ENCODE data around the gene CHRNB1. TPM values are rescaled to one million over a fixed set of nuclear protein-coding genes. Genes with fewer than 3 reads are reported as not detected.

CHRNB1 gene
- total and polyA plus RNA-seq, 10 of the 15 experiments (the other 5 are each of a cell fraction or from before 2014, with no cell fraction given) = 5.8 to 14.8 (median 11.3) TPM

- Histone ChIP-seq H3K36me3 (ENCODE audit: control insufficient read depth in 2 of 2, insufficient read depth in 2 of 2, low read length in 1 of 2) (peaks cover 0 to 3% of the 10 kb centered on the region in 2 experiments; a peak in 3 of 4 replicates), H3K79me2 (ENCODE audit: control insufficient read depth, insufficient read depth, low read length) (no peaks in the 10 kb centered on the region), H4K20me1 (ENCODE audit: control insufficient read depth, insufficient read depth) (no peaks in the 10 kb centered on the region), H3K4me2 (ENCODE audit: control insufficient read depth, insufficient read depth) (no peak overlapping the region), H2AFZ (ENCODE audit: control insufficient read depth, low read depth, low read length) (no peak overlapping the region), H3K9ac (ENCODE audit: control insufficient read depth, insufficient read depth, low read length) (no peak overlapping the region), H3K27me3 (replicated peaks in 1 of 2; ENCODE audit: control insufficient read depth in 2 of 2, insufficient read depth in 2 of 2, low read length in 1 of 2) (no peaks in the 10 kb centered on the region), H3K27ac (ENCODE audit: control insufficient read depth, insufficient read depth) (no peak overlapping the region), H3K9me3 (replicated peaks; ENCODE audit: control insufficient read depth, insufficient read depth, low read length) (no peaks in the 10 kb centered on the region), H3K4me3 (no peak overlapping the region), H3K4me1 (ENCODE audit: control insufficient read depth, insufficient read depth, low read length) (no peaks in the 10 kb centered on the region; the same call in 1 of the 2 replicates)
- ChIA-PET SMC1A (ENCODE audit: uncharacterized antibody, unreplicated experiment) (no interaction called here), POLR2A (interaction anchor here (1.0 to 2.4 kb wide), 2 partner anchors 8 to 9 kb away, joined by 3 to 9 read pairs; no protein-coding TSS in a partner anchor), RAD21 (ENCODE audit: unreplicated experiment) (no interaction called here), CTCF (interaction anchor here (1.7 kb wide), 1 partner anchor 8 kb away, joined by 4 read pairs; no protein-coding TSS in a partner anchor)
- intact Hi-C loops (cut with micrococcal nuclease; ENCODE audit: unreplicated experiment) (no loop called here), in situ Hi-C loops (cut with MboI) (no loop called here)
- BruUV-seq (replicated peaks) = no TSS peak
- ATAC-seq = no peak
- 94% methylated on average over 11 of the region's 11 CpGs for WGBS (ENCODE audit: insufficient coverage, insufficient replicate concordance, low lambda C conversion rate, missing lambda C conversion rate)
- no peak for DNase-seq (ENCODE audit: low read depth, low spot score)
- no peak for FAIRE-seq
- TF ChIP-seq POLR2AphosphoS2 (IDR thresholded peaks at IDR 0.05; ENCODE audit: low read depth, low read length) = no peak
- no peak for TF ChIP-seq KDM1A (IDR thresholded peaks at IDR 0.05; ENCODE audit: borderline replicate concordance)
- no peak for TF ChIP-seq ELK1 (IDR thresholded peaks at IDR 0.05; ENCODE audit: low read depth, low read length)
- no peak for TF ChIP-seq NR2C1 (IDR thresholded peaks at IDR 0.05)
- no peak for TF ChIP-seq NFYA (IDR thresholded peaks at IDR 0.05; ENCODE audit: borderline replicate concordance, low read depth, low read length)
- TF ChIP-seq PRDM15 (CRISPR knock-in tag; IDR thresholded peaks at IDR 0.05) = no peak
- TF ChIP-seq LARP7 (IDR thresholded peaks at IDR 0.05) = no peak
- no peak for TF ChIP-seq NKRF (conservative IDR thresholded peaks at IDR 0.05)
- no peak for TF ChIP-seq CUX1 (IDR thresholded peaks at IDR 0.05; ENCODE audit: insufficient replicate concordance, low read depth, low read length)
- TF ChIP-seq STAT3 (IDR thresholded peaks at IDR 0.05; ENCODE audit: low read depth, low read length) = no peak
- TF ChIP-seq MEF2A (IDR thresholded peaks at IDR 0.05; ENCODE audit: insufficient read depth, low read depth, low read length) = no peak
- TF ChIP-seq CHD4 (IDR thresholded peaks at IDR 0.05) = no peak
- no peak for TF ChIP-seq JUNB (IDR thresholded peaks at IDR 0.05)
These were observed 23.4 kb downstream of the CHRNB1 start for GRCh38 chr17:7468290-7468689.

Measured in GM12878 (cell line).